CD4-positive, alpha-beta T cell treated with Interleukin-15 for 4 hours (primary cell): Measurements from ENCODE around the gene WASF2.

ENCODE experiments used
- DNase-seq: peaks from one replicate; pipeline ENCODE4 v3.0.0-alpha.2; 2020; ENCODE audit warnings: low spot score

The WASF2 gene

GRCh38 chr1:27356619-27357280 lies 133.2 kb downstream of the WASF2 start:
- DNase-seq: peak; percentile 40

- no peak for DNase-seq
Observed at GRCh38 chr1:27356277-27356618, 133.7 kb downstream of the WASF2 start.

- no peak for DNase-seq
Observed at GRCh38 chr1:27355683-27356082, 134.3 kb downstream of the WASF2 start.
